Retina (tissue), 1 donor: ENCODE results near the gene MEPE.
A peak's percentile ranks its signal among the peaks of the same experiment; 100 is the strongest.

Experiments
- DNase-seq: peaks from one replicate; pipeline ENCODE4 v3.0.0-alpha.2; 2016

Gene MEPE

GRCh38 chr4:87832669-87833068, at the start of gene MEPE:
Gene MEPE, plus strand, starts transcription at chr4:87832969. Its CDS starts 1,746 bp downstream, at chr4:87834715.
- no peak for DNase-seq

GRCh38 chr4:87783781-87784180, 49.0 kb upstream of the MEPE start:
- no peak for DNase-seq

GRCh38 chr4:87785731-87786509, 46.8 kb upstream of the MEPE start:
- no peak for DNase-seq

GRCh38 chr4:87799301-87800113, 33.3 kb upstream of the MEPE start, which contains the start of gene IBSP:
Gene IBSP, plus strand, starts transcription at chr4:87799554. Its CDS starts 2,808 bp downstream, at chr4:87802362.
- no peak for DNase-seq

GRCh38 chr4:87802858-87803257, 29.9 kb upstream of the MEPE start:
- DNase-seq, result no peak

- DNase-seq, result no peak
These were observed 29.3 kb upstream of the MEPE start for GRCh38 chr4:87803421-87803820.

- no peak for DNase-seq
These were observed 27.9 kb upstream of the MEPE start for GRCh38 chr4:87804871-87805270.

GRCh38 chr4:87805971-87806370, 26.8 kb upstream of the MEPE start:
- DNase-seq, result no peak

GRCh38 chr4:87806520-87806919, 26.2 kb upstream of the MEPE start:
- DNase-seq, result no peak

GRCh38 chr4:87807402-87807801, 25.4 kb upstream of the MEPE start:
- no peak for DNase-seq

- no peak for DNase-seq
These were observed 20.8 kb upstream of the MEPE start for GRCh38 chr4:87811977-87812376.

GRCh38 chr4:87819281-87819919, 13.4 kb upstream of the MEPE start:
- no peak for DNase-seq

- DNase-seq, result no peak
These were observed 9.6 kb upstream of the MEPE start for GRCh38 chr4:87823200-87823599.

GRCh38 chr4:87823724-87824123, 9.0 kb upstream of the MEPE start:
- no peak for DNase-seq

GRCh38 chr4:87824352-87824751, 8.4 kb upstream of the MEPE start:
- DNase-seq, result no peak

- DNase-seq, result no peak
These were observed 1.6 kb downstream of the MEPE start for GRCh38 chr4:87834401-87834800.

GRCh38 chr4:87835197-87835596, 2.4 kb downstream of the MEPE start:
- no peak for DNase-seq

GRCh38 chr4:87835743-87836142, 3.0 kb downstream of the MEPE start:
- DNase-seq, result peak; percentile 19

GRCh38 chr4:87838205-87838604, 5.4 kb downstream of the MEPE start:
- no peak for DNase-seq

- DNase-seq, result peak; percentile 53
These were observed 6.3 kb downstream of the MEPE start for GRCh38 chr4:87838890-87839591.

GRCh38 chr4:87839592-87839946, 6.8 kb downstream of the MEPE start:
- DNase-seq, result no peak

- no peak for DNase-seq
These were observed 7.4 kb downstream of the MEPE start for GRCh38 chr4:87840149-87840548.

GRCh38 chr4:87843936-87844335, 11.2 kb downstream of the MEPE start:
- DNase-seq, result no peak
